ENCODE results near the gene GPAT3. TPM values are rescaled to one million over a fixed set of nuclear protein-coding genes. Genes with fewer than 3 reads are reported as not detected.
"Not testable (repeated sequence)": the region's sequence is repeated elsewhere in the genome, so short reads cannot be mapped to it uniquely, and the experiment has no call there.

GPAT3 gene
- total RNA-seq, 1 donor from 2014 or later, result 44.2 TPM

GRCh38 chr4:83574247-83574646, 38.3 kb downstream of the GPAT3 start:
- no peak for TF ChIP-seq CTCF (IDR thresholded peaks at IDR 0.05; ENCODE audit: borderline replicate concordance)
- peaks cover 48% of the 10 kb centered on the region for H3K4me1 ChIP-seq
- H3K4me3 ChIP-seq, result no peak overlapping the region
- no peaks in the 10 kb centered on the region for H3K9me3 ChIP-seq (replicated peaks)
- peak overlapping the region; percentile 69 for H3K27ac ChIP-seq (replicated peaks)
- intact Hi-C loops (cut with micrococcal nuclease), result no loop called here
- H3K36me3 ChIP-seq, result no peaks in the 10 kb centered on the region
- no peaks in the 10 kb centered on the region for H3K27me3 ChIP-seq (ENCODE audit: low read depth)
- no peak for DNase-seq

- H3K4me1 ChIP-seq, result peaks cover 31% of the 10 kb centered on the region
- DNase-seq; H3K27me3 ChIP-seq (ENCODE audit: low read depth); intact Hi-C loops (cut with micrococcal nuclease); H3K36me3 ChIP-seq; H3K27ac ChIP-seq (replicated peaks); H3K9me3 ChIP-seq (replicated peaks); H3K4me3 ChIP-seq: not testable (repeated sequence)
Measured at GRCh38 chr4:83576237-83576636, 40.3 kb downstream of the GPAT3 start.

- no peaks in the 10 kb centered on the region for H3K9me3 ChIP-seq (replicated peaks)
- H3K27me3 ChIP-seq (ENCODE audit: low read depth), result no peaks in the 10 kb centered on the region
- H3K27ac ChIP-seq (replicated peaks), result peak overlapping the region; percentile 48
- H3K4me3 ChIP-seq, result no peak overlapping the region
- intact Hi-C loops (cut with micrococcal nuclease), result no loop called here
- no peak for TF ChIP-seq CTCF (IDR thresholded peaks at IDR 0.05; ENCODE audit: borderline replicate concordance)
- DNase-seq, result no peak
- peaks cover 42% of the 10 kb centered on the region for H3K4me1 ChIP-seq
- H3K36me3 ChIP-seq, result no peaks in the 10 kb centered on the region
Measured at GRCh38 chr4:83581411-83582288, 45.7 kb downstream of the GPAT3 start.

- H3K4me3 ChIP-seq, result no peak overlapping the region
- H3K27ac ChIP-seq (replicated peaks), result peak overlapping the region; percentile 48
- H3K36me3 ChIP-seq, result peaks cover under 1% of the 10 kb centered on the region
- H3K27me3 ChIP-seq (ENCODE audit: low read depth), result no peaks in the 10 kb centered on the region
- peak; percentile 18 for TF ChIP-seq CTCF (IDR thresholded peaks at IDR 0.05; ENCODE audit: borderline replicate concordance)
- H3K9me3 ChIP-seq (replicated peaks), result no peaks in the 10 kb centered on the region
- peaks cover 35% of the 10 kb centered on the region for H3K4me1 ChIP-seq
- DNase-seq, result no peak
- intact Hi-C loops (cut with micrococcal nuclease), result no loop called here
Measured at GRCh38 chr4:83582289-83582785, 46.4 kb downstream of the GPAT3 start.

- intact Hi-C loops (cut with micrococcal nuclease), result no loop called here
- no peak for TF ChIP-seq CTCF (IDR thresholded peaks at IDR 0.05; ENCODE audit: borderline replicate concordance)
Measured at GRCh38 chr4:83585982-83586508, 50.1 kb downstream of the GPAT3 start.

GRCh38 chr4:83589279-83589678, 53.4 kb downstream of the GPAT3 start:
- no peak for DNase-seq
- Histone ChIP-seq H3K4me1 (peaks cover 21% of the 10 kb centered on the region), H3K36me3 (peaks cover 8% of the 10 kb centered on the region), H3K4me3 (no peak overlapping the region), H3K9me3 (replicated peaks) (no peaks in the 10 kb centered on the region), H3K27ac (replicated peaks) (peak overlapping the region; percentile 13), H3K27me3 (ENCODE audit: low read depth) (no peaks in the 10 kb centered on the region)
- TF ChIP-seq CTCF (IDR thresholded peaks at IDR 0.05; ENCODE audit: borderline replicate concordance), result no peak
- intact Hi-C loops (cut with micrococcal nuclease), result no loop called here

More at GRCh38 chr4:83585982-83586508, 50.1 kb downstream of the GPAT3 start:
- DNase-seq, result no peak
- no peak overlapping the region for H3K4me3 ChIP-seq
- H3K9me3 ChIP-seq (replicated peaks), result no peaks in the 10 kb centered on the region
- H3K27ac ChIP-seq (replicated peaks), result no peak overlapping the region
- H3K27me3 ChIP-seq (ENCODE audit: low read depth), result no peaks in the 10 kb centered on the region
- H3K4me1 ChIP-seq, result peaks cover 38% of the 10 kb centered on the region
- H3K36me3 ChIP-seq, result peaks cover 8% of the 10 kb centered on the region
